ENCODE data around the gene ABHD17B. TPM values are rescaled to one million over a fixed set of nuclear protein-coding genes. Genes with fewer than 3 reads are reported as not detected.

Gene ABHD17B
- total RNA-seq, 1 donor from 2014 or later = 20.5 TPM

DNA sequence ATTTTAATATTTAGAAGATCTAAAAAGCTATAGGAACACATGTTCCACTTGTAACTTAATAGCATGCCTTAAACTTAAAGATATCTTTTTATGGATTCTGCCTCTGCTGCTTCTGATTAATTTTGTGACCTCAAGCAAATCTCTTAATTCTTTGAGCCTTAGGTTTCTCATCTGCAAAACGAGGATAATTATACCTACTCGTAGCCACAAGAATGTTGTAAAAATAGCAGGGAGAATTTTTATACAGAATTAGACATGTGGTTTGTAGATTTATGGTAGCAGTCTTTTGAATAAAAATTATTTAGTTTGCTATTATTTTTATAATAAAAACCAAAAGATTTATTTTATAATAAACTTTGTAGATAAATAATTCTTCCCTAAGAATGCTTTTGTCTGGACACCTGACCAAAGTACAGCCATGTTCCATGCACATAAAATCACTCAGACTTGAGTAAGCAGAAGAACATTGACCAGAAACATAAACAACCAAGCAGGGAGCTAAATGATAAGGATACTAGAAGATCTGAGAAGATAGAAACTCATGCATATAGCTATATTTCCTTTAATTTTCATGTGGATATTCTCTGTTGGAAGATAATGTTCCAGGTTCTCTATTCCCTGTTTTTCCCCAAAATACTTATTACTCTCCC, 18.9 kb upstream of the ABHD17B start:
- intact Hi-C loops (cut with DNase I) = loop anchor here (10.0 kb wide), 1 partner anchor 435 kb away; the partner anchor contains the start of gene ZFAND5
- peak overlapping the region in 1 of 2 donors; percentile 24 for H3K27ac ChIP-seq
- H3K27me3 ChIP-seq = no peaks in the 10 kb centered on the region
- no peak for DNase-seq (ENCODE audit: low spot score in 2 of 2)
- peaks cover 8 to 9% of the 10 kb centered on the region in 2 donors for H3K9me3 ChIP-seq
- TF ChIP-seq CTCF (IDR thresholded peaks at IDR 0.05) = no peak
- H3K4me1 ChIP-seq = no peaks in the 10 kb centered on the region
- no peaks in the 10 kb centered on the region for H3K36me3 ChIP-seq
- H3K4me3 ChIP-seq = no peak overlapping the region

DNA sequence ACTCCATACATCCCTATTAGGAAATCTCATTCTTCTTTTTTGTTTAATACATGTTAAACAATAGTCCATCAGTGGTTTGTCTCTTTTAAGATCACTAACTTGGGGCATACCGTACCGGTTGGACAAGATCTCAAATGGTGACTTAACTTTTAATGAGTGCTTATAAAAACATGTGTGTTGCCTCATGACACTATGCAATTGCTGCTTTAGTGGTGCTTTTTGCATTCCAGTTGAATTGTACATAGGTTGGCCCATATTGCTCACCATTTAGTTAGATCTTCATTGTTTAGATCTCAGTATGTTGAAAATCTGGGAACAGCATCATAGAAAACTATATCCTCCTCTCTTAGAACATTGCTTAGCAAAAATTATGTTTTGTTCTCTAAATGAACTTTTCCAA, 18.2 kb upstream of the ABHD17B start:
- no peaks in the 10 kb centered on the region for H3K4me1 ChIP-seq
- intact Hi-C loops (cut with DNase I) = no loop called here
- no peak for DNase-seq (ENCODE audit: low spot score in 2 of 2)
- H3K36me3 ChIP-seq = no peaks in the 10 kb centered on the region
- peaks cover 8 to 9% of the 10 kb centered on the region in 2 donors for H3K9me3 ChIP-seq
- peak overlapping the region in 1 of 2 donors; percentile 24 for H3K27ac ChIP-seq
- TF ChIP-seq CTCF (IDR thresholded peaks at IDR 0.05) = no peak
- no peaks in the 10 kb centered on the region for H3K27me3 ChIP-seq
- no peak overlapping the region for H3K4me3 ChIP-seq

- H3K4me3 ChIP-seq = no peak overlapping the region
- no peaks in the 10 kb centered on the region for H3K27me3 ChIP-seq
- H3K4me1 ChIP-seq = peaks cover 0 to 1% of the 10 kb centered on the region in 2 donors
- peaks cover 8 to 9% of the 10 kb centered on the region in 2 donors for H3K9me3 ChIP-seq
- peak overlapping the region in 1 of 2 donors; percentile 24 for H3K27ac ChIP-seq
- no peak for TF ChIP-seq CTCF (IDR thresholded peaks at IDR 0.05)
- no peaks in the 10 kb centered on the region for H3K36me3 ChIP-seq
- DNase-seq (ENCODE audit: low spot score in 2 of 2) = no peak
- intact Hi-C loops (cut with DNase I) = no loop called here
Measured at GRCh38 chr9:71928806-71929205, 17.8 kb upstream of the ABHD17B start.

DNA sequence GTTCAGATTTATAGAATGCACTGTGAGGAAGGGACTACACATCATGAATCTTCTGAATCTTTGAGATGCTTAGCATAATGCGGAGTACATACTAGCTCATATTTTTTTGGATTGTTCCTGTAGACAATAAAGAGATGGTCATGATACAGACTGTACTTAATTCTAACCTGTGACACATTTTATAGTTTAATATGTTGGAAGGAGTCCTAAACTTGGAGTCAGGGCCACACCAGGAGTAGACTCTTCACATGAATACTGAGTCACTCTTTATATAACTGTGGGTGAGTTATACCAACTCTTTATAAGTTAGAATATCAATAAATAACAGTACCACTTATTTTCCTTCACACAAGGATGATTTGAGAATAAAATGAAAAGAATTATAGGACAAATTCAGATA, 17.4 kb upstream of the ABHD17B start:
- Histone ChIP-seq H3K4me1 (peaks cover 0 to 5% of the 10 kb centered on the region in 2 donors), H3K4me3 (no peak overlapping the region), H3K27ac (no peak overlapping the region), H3K27me3 (no peaks in the 10 kb centered on the region), H3K9me3 (peaks cover 8 to 9% of the 10 kb centered on the region in 2 donors), H3K36me3 (no peaks in the 10 kb centered on the region)
- TF ChIP-seq CTCF (IDR thresholded peaks at IDR 0.05) = no peak
- intact Hi-C loops (cut with DNase I) = no loop called here
- DNase-seq (ENCODE audit: low spot score in 2 of 2) = no peak

- no peaks in the 10 kb centered on the region for H3K36me3 ChIP-seq
- TF ChIP-seq CTCF (IDR thresholded peaks at IDR 0.05) = no peak
- DNase-seq (ENCODE audit: low spot score in 2 of 2) = no peak
- intact Hi-C loops (cut with DNase I) = no loop called here
- H3K9me3 ChIP-seq = no peaks in the 10 kb centered on the region
- H3K4me1 ChIP-seq = peaks cover 0 to 7% of the 10 kb centered on the region in 2 donors
- H3K4me3 ChIP-seq = no peak overlapping the region
- no peak overlapping the region for H3K27ac ChIP-seq
- no peaks in the 10 kb centered on the region for H3K27me3 ChIP-seq
Measured at GRCh38 chr9:71925834-71926233, 14.8 kb upstream of the ABHD17B start.
